GM18517 (cell line): ENCODE data around the gene MFSD6.

Source experiments
- ATAC-seq: cut with Tn5 transposase; IDR thresholded peaks from one replicate; pipeline ENCODE4 v1.9.1; 2021; ENCODE audit warnings: mild to moderate bottlenecking, moderate library complexity; ENCODE audit not compliant: unreplicated experiment

Gene MFSD6

DNA sequence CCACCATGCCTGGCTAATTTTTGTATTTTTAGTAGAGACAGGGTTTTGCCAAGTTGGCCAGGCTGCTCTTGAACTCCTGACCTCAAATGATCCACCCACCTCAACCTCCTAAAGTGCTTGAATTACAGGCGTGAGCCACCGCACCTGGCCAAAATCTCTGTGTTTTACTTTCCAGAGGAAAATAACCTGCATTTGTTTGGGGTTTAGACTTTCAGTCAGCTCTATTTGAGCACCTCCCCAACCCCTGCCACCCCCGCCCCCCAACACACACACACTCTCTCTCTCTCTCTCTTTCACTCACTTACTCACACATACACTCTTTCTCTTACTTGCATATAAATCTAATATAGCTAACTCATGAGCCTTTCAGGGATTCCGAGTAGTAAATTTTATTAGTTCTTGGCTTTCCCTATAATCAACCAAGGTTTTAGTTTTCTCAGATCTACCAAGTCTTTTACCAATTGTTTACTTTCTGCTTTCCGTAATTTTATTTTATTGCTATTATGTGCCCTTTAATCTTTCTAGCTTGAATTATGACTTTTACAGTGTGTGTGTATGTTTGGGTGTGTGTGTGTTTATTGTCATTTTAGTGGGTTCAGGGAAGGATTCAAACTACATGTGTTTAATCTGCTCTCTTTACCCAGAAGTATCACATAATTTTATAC is 24.5 kb downstream of the MFSD6 start:
- ATAC-seq, result no peak

DNA sequence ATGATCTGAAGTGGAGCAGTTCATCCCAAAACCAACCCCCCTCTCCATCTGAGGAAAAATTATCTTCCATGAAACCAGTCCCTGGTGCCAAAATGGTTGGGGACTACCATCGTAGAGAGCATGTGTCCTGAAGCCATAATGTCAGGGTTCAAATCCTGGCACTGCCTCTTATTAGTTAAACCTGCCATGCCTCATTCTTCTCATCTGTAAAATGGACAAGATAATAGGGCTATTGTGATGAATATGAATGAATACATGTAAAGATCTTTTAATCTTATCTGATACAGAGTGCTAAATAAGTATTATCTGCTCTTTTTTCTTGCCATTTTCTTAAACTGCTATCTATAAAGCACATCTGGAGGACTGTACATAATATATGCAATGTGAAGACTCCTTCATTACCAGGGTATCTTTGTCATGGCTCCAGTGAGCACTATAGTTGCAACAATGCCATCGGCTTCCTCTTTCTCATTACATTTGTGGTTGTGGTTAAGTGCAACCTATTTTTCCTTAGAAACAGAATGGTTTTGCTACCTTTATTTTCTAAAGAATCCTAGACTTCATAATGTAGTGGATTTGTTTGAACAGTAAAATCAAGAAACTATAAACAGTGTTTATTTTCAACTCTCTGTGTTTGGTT is 27.0 kb downstream of the MFSD6 start:
- ATAC-seq, result no peak

DNA sequence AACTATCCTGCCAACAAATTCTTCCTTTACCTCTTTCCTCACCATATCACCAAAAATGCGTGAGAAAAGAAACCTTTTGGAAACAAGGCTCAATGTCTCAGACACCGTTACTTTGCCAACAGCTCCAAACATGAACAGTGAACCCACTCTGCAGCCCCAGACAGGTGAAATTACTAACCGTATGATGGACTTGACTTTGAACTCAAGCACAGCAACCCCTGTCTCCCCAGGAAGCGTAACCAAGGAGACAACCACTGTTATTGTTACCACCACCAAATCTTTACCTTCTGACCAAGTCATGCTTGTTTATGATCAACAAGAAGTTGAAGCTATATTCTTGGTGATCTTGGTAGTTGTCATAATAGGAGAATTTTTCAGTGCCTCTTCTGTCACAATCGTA is 28.4 kb downstream of the MFSD6 start:
- no peak for ATAC-seq

DNA sequence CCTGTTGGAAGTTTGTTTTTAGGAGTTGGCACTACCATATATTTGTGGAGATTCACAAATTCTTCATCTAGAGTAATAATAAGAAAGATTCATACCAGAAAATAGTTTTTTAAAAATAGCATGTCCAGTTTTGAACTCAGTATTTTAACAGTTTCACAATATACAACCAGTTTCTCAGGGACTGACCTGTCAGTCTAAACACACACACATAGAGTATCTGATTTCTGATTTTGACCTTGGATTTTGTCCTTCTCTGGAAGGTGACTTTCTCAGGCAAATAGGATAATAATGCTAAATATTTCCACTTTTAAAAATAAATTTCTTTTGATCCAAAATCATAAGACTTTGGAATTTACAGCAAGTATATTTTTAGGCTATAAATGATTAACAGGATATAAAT is 32.0 kb downstream of the MFSD6 start:
- no peak for ATAC-seq

DNA sequence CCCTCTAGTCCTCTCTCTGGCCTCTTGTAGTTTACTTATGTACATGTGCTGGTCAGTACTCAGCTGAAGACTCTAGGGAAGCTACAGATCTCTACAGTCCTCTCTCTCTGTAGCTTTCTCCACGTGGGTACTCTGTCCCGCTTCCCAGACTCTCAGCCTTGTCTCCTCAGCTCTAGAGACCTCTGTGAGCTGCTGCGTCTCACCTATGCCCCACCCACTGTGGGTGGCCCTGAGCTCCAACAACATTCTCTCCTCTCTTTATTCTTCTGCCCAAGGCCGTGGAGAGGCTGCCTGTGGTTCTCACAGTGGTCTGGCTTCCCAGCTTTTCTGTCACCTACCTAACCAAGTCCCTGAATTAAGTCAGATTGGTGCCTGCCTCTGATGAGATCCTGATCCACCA is 33.4 kb downstream of the MFSD6 start:
- ATAC-seq, result no peak

DNA sequence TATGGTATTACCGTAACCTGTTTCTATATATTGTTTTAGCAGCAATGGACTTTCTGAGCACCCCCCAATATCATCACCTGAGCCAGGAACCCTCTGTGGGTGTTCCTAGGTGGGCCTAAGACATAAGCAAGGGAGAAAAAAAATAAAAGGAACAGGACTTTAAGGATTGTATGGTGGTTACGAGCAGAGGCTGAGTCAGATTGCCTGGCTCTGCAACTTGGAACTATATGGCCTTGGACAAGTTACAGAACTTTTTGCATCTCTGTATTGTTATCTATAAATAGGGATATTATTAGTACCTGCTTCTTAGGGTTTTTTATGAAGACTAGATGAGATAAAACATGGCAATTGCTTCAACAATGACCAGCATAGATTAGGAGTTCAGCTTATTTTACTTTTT is 34.9 kb downstream of the MFSD6 start:
- no peak for ATAC-seq

DNA sequence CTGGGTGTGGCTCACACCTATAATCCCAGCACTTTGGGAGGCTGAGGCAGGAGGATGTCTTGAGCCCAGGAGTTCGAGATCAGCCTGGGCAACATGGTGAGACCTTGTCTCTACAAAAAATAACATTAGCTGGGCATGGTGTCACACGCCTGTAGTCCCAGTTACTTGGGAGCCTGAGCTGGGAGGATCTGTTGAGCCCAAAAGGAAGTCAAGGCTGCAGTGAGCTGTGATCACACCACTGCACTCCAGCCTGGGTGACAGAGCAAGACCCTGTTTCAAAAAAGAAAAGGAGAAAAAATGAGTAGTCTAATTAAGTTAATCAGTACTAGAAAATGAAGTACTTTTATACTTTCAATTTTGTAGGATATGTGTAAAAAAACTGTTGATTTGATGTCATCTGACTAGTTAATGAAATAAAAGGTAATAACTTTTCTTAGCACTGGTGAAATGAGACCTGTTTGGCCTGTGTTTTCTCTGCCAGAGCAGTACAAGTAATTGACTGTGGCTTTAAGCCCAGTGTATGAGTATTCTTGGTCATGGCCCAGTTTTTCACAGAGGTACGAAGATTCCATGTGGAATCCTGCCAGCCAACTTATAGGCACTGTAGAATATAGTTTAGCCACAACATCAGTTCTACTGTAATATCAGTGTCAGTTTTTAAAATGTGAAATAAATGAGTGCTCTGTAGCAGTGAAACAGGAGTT is 35.8 kb downstream of the MFSD6 start:
- no peak for ATAC-seq

DNA sequence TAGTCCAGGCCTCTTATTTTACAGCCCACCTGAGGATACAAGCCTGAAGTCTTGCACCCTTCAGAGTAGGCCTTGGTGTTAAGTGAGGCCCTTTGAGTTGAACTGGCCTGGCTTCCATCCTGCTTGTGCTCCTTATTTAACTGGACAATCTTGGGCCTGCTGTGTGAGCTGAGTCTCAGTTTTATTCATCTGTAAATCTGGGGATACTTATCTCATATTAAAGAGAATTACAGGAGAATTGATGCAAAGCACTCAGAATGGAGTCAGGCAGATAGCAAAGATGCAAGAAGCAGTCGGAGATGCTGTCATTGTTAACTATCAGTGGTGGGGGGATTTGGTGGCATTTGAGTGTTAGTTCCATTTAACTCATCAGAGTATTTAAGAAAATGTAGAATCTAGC is 36.8 kb downstream of the MFSD6 start:
- no peak for ATAC-seq

DNA sequence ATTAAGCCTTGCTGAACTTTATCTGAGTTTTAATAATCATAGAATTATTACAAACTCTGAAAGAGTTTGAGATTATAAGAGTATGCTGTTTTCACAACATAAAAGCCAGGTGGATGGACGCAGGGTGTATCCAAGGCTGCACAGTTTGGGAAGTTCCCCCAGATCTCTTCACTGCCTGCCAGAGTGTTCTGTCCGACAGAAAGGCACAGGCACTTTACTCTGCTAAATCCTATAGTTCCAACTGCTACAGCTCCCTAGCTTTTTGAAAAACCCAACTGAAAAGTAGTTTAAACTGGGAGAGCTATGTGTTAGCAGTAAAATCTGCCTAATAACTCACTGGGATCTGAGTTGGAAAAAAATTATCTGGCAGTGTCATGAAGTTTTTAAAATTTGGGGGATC is 38.0 kb downstream of the MFSD6 start:
- no peak for ATAC-seq

DNA sequence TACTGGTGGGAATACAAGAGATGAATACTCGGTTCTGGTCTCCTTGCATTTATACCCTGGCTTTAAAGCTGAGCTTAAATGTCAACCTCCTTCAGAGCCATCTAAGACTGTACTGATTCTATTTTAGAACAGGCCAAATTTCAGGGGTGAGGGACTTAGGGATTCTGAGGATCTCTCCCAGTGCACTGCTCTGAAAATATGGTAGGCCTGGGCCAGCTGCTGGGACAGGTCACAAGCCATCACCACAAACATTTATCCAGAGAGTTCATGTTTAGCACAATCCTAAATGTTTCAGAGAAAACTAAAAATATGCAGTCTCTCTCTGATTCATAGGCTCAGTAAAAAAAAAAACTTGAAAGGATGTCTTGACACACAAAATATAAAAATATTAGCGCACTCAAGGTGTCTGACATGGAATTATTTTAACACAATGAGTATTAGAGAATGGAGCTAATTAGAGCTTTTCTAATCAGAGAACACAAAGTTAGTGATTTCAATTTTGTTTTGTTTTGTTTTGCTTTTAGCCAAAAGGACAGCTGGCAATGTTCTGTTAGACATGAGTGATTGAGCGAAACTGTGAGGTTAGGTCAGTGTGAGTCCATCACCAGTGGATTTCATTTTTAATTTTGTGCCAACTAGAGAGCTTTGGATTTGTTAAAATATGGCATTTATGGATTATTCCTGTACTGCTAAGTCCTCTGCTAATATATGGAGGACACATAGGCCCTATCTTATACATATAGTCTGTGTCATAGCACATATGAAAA is 38.8 kb downstream of the MFSD6 start:
- ATAC-seq, result no peak

DNA sequence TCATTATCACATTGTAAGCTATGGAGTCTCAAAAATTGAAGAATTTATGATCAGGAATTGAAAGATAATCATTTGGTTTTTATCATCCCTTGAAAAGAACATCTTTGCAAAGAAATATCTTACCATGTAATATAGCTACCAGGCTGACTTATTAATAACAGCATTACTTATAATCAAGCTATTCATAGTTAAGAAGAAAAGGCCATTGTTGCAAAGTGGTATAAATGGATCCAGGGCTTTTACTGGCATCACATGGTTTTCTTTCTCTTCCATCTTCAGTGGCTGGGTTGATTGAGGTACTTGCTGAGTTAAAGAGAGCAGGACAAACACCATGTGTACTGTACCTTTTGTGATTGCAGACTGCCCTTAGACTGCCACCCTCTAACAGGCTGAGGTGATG is 39.6 kb downstream of the MFSD6 start:
- ATAC-seq, result no peak

DNA sequence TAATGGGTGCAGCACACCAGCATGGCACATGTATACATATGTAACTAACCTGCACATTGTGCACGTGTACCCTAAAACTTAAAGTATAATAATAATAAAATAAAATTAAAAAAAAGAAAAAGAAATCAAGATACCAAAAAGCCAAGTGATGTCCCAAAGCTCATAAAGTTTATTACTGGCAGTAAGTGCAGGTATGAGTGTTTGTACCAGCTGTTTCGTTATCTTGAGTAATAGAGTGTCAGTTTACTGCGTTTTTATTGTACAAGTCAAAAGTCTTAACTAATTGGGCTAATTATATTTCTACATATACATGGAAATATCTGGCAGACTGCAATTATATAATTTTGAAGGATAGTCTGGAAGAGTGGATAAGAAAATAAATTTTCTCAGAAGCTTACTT is 41.8 kb downstream of the MFSD6 start:
- no peak for ATAC-seq

DNA sequence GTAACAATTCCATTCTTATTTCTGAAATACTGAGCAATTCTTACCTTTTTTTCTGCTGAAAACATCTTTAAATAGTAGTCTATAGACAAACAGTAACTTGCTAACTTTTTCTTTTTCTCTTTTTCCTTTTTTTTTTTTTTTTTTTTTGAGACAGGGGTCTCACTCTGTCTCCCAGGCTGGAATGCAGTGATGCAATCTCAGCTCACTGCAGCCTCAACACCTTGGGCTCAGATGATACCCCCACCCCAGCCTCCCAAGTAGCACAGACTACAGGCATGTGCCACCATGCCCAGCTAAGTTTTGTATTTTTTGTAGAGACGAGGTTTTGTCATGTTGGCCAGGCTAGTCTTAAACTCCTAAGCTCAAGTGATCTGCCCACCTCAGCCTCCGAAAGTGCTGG is 42.2 kb downstream of the MFSD6 start:
- no peak for ATAC-seq

DNA sequence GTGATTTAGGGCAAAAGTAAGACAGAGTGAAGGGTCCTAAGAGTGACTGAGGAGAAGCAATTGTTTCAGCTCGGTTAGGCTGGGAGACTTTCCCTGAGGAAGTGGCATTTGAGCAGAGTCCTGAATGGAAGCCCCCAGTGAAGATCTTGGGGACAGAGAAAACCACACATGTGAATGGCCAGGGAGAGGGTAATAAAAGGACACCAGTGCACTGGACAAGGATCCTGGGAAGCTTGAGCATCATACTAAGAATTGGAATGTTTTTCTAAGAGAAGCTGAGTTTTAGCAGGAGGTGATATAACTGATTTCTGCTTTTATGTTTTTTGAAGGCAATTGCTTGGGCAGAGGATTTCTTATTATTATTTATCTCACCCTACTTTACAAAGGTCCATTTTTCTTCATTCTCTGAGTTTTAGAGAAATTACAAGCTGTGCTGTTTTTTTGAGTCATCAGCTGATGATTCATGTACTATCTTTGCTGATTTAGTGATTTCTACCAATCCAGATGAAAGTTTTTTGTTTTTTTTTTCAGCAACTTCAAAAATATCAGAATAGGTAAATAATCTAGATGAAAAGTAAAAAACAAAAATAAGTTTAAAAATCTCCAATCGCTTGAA is 43.5 kb downstream of the MFSD6 start:
- no peak for ATAC-seq

DNA sequence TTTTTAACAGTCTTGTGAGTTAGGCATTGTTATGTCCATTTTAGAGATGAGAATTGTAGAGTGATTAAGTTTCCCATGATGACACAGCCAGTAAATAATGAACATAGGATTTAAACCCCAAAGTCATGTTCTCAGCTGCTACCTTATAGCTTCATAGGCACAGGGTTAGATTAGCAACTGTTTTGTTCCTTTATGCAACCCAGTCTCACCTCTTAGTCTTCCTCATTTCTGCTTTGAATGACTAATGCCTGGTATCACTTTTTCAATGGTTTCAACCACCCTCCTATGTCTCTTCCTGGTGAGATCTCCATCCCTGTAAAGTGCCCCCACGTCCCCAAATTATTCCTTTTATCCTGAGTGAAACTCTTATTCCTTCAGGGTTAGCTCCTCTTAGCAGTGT is 44.3 kb downstream of the MFSD6 start:
- no peak for ATAC-seq

DNA sequence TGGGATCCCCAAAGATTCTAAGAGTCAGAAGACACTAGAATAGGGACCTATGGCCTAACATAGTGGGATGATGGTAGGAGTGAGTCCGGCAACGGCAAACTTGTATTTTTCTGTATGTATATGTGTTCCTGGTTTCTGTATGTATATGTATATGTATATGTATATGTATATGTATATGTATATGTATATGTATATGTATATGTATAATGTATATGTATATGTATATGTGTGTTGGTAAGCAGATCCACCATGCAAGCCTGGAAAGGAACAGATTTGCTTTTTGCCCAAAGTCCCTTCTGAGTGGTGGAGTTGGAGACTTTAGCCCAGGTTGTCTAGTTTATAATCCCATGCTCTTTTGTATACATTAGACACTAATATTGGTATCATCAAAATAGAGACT is 46.6 kb downstream of the MFSD6 start:
- no peak for ATAC-seq

DNA sequence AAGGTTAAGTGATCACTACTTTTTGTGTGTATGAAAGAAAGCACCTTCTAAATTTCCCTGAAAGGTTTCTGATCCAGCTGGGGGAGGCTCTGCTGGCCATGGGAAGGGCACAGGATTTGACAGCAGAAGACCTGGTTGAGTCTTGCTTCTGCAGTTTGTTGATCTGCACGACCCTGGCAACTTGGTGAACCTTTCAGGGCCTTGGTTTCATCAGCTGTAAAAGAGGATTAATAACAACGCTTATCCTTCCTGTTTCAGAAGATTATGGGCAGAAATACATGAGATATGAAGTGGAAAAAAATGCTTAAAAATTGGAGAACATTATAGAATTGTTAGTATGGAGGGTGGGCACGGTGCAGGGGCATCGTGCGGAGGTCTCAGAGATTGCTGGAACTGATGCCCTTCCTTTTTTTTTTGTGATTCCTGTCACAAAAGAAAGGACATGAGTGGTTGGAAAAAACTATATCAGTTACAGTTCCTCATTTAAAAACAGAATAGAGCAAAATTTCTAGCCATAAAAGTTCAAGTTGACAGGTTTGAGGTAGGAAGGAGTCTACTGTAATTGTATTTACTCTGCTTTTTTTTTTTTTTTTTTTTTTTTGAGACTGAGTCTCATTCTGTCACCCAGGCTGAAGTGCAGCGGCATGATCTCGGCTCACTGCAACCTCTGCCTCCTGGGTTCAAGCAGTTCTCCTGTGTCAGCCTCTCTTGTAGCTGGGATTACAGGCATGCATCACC is 47.4 kb downstream of the MFSD6 start:
- ATAC-seq, result no peak

DNA sequence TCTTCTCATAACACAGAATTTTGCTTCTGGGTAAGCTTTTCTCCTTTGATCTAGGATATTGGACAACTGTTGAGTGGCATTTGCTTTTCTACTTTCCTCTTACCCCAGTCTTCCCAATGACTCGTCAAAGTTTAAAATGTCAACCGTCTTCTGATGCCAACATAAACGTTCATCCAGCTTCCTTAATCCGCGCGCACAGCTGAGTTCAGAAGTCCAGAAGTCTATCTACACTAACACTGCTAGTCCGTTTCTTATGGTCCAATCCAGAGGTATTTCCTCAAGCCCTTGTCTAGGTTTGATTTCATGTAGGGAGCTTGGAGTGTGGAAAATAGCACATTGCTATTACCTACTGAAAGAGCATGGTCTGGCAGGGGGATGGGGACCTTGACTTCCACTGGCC is 48.7 kb downstream of the MFSD6 start:
- no peak for ATAC-seq

DNA sequence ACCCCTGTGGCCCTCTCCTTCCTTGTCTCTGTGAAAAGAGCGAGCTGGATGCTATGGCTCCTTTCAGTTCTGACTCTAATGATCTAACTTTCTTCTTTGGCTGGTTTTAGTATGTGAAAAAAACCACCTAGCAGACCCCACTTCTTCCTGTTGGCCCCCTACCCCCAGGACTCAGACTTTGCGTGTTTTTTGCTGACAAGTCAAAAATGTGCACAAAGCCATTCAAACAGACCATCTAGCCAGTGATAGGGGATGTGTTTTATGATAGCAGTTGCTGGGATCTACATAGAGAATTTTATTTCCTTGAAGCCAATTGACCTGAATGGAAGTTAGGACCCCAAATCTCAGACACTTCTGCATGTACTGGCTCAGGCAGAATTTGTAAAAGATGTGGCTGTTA is 49.1 kb downstream of the MFSD6 start:
- no peak for ATAC-seq

DNA sequence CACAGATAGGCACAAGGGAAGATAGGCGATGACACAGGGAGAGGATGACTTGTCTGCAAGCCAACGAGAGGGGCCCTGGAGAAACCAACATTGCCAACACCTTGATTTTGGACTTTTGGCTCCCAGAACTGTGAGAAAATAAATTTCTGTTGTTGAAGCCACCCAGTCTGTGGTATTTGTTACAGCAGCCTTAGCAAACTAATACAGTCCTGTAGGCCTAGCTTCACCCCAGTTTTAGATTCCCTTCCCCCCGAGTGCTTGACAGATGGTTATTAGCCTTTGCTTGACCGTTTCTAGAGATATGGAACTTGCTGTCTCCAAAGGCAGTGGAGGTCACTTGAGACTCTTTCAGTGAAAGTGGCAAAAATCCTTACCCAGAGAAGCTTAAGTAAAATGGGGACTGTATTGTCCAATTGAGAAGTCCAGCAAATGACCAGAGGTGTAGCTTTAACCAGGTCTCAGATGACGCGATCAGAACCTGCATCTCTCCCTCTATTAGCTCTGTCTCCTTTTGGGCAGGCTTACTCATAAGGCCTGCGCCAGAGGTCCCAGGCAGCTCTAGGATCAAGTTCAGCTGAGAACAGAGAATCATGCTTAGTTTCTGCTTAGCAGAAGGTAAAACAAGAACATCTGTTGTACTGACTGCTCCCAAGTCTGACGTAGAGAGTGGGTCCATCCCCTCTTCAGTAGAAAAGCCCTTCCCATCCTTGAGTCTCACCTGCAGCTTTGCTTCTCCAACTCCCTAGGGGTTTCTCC is 50.4 kb downstream of the MFSD6 start:
- no peak for ATAC-seq
